ENCODE results near the gene NDUFAF5. TPM values are rescaled to one million over a fixed set of nuclear protein-coding genes. Genes with fewer than 3 reads are reported as not detected.

Gene NDUFAF5
- total RNA-seq, 1 experiment from 2014 or later = 31.8 TPM

DNA sequence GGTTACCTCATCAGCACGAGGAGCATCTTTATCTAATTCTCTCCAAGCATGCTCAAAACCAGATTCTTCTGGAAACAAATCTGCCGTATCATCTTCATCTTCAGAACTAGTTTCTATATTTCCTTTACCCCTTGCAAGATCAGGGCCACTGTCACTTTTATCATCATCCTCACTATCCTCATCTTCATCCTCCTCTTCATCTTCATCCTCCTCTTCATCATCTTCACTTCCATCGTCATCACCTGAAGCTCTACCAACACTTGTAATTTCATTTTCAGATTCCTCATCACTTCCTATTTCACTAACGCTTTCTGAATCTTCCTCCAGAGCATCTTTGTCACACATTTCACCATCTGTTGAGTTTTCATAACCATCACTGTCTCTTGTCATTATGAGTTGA, 9.0 kb upstream of the NDUFAF5 start (continued):
- TF ChIP-seq, protein P1, sequence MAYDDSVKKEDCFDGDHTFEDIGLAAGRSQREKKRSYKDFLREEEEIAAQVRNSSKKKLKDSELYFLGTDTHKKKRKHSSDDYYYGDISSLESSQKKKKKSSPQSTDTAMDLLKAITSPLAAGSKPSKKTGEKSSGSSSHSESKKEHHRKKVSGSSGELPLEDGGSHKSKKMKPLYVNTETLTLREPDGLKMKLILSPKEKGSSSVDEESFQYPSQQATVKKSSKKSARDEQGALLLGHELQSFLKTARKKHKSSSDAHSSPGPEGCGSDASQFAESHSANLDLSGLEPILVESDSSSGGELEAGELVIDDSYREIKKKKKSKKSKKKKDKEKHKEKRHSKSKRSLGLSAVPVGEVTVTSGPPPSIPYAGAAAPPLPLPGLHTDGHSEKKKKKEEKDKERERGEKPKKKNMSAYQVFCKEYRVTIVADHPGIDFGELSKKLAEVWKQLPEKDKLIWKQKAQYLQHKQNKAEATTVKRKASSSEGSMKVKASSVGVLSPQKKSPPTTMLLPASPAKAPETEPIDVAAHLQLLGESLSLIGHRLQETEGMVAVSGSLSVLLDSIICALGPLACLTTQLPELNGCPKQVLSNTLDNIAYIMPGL (CRISPR knock-in tag; IDR thresholded peaks at IDR 0.05) = no peak

DNA sequence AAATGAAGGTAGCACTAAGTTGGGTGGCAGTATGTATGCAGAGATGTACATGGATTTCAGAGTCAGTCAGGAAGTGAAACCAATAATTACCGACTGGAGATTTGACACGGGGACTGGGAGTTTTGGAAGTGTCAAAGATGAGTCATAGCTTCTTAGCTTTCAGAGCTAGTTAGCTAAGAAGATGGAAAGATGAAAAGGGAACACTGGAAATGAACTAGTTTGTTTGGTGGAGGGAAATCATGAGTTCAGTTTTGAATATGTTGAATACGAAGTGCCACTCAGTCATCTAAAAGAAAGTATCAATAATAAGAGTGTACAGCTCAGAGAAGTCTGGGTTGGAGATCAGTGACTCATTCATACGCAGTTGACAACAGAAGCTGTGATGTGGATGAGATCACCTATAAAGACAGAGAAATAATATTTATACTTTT, 7.6 kb upstream of the NDUFAF5 start:
- ATAC-seq (no peak), DNase-seq (ENCODE audit: low spot score) (no peak)
- CTCF ChIA-PET = no interaction called here

DNA sequence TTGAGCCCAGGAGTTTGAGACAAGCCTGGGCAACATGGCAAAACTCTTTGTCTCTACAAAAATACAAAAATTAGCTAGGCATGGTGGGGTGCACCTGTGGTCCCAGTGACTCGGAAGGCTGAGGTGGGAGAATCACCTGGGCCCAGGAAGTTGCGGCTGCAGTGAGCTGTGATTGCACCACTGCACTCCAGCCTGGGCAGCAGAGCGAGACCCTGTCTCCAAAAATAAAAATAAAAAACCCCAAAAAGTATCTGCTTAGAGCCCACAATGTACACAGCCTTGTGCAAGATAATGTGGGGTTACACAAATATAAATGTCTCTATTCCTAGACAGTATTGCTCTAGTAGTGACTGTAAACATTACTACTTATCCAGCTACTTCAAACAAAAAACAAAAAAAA, 6.0 kb upstream of the NDUFAF5 start:
- TF ChIP-seq, protein P2, sequence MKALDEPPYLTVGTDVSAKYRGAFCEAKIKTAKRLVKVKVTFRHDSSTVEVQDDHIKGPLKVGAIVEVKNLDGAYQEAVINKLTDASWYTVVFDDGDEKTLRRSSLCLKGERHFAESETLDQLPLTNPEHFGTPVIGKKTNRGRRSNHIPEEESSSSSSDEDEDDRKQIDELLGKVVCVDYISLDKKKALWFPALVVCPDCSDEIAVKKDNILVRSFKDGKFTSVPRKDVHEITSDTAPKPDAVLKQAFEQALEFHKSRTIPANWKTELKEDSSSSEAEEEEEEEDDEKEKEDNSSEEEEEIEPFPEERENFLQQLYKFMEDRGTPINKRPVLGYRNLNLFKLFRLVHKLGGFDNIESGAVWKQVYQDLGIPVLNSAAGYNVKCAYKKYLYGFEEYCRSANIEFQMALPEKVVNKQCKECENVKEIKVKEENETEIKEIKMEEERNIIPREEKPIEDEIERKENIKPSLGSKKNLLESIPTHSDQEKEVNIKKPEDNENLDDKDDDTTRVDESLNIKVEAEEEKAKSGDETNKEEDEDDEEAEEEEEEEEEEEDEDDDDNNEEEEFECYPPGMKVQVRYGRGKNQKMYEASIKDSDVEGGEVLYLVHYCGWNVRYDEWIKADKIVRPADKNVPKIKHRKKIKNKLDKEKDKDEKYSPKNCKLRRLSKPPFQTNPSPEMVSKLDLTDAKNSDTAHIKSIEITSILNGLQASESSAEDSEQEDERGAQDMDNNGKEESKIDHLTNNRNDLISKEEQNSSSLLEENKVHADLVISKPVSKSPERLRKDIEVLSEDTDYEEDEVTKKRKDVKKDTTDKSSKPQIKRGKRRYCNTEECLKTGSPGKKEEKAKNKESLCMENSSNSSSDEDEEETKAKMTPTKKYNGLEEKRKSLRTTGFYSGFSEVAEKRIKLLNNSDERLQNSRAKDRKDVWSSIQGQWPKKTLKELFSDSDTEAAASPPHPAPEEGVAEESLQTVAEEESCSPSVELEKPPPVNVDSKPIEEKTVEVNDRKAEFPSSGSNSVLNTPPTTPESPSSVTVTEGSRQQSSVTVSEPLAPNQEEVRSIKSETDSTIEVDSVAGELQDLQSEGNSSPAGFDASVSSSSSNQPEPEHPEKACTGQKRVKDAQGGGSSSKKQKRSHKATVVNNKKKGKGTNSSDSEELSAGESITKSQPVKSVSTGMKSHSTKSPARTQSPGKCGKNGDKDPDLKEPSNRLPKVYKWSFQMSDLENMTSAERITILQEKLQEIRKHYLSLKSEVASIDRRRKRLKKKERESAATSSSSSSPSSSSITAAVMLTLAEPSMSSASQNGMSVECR (CRISPR knock-in tag; IDR thresholded peaks at IDR 0.05; ENCODE audit: borderline replicate concordance) = no peak
- TF ChIP-seq SOX15 (CRISPR knock-in tag; IDR thresholded peaks at IDR 0.05) (no peak), ZNF317 (CRISPR knock-in tag; IDR thresholded peaks at IDR 0.05; ENCODE audit: borderline replicate concordance, low read depth) (no peak), ZNF219 (CRISPR knock-in tag; IDR thresholded peaks at IDR 0.05; ENCODE audit: borderline replicate concordance) (no peak)
- TF ChIP-seq, protein P3, sequence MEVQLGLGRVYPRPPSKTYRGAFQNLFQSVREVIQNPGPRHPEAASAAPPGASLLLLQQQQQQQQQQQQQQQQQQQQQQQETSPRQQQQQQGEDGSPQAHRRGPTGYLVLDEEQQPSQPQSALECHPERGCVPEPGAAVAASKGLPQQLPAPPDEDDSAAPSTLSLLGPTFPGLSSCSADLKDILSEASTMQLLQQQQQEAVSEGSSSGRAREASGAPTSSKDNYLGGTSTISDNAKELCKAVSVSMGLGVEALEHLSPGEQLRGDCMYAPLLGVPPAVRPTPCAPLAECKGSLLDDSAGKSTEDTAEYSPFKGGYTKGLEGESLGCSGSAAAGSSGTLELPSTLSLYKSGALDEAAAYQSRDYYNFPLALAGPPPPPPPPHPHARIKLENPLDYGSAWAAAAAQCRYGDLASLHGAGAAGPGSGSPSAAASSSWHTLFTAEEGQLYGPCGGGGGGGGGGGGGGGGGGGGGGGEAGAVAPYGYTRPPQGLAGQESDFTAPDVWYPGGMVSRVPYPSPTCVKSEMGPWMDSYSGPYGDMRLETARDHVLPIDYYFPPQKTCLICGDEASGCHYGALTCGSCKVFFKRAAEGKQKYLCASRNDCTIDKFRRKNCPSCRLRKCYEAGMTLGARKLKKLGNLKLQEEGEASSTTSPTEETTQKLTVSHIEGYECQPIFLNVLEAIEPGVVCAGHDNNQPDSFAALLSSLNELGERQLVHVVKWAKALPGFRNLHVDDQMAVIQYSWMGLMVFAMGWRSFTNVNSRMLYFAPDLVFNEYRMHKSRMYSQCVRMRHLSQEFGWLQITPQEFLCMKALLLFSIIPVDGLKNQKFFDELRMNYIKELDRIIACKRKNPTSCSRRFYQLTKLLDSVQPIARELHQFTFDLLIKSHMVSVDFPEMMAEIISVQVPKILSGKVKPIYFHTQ (CRISPR knock-in tag; IDR thresholded peaks at IDR 0.05) = no peak
- TF ChIP-seq, protein P4, sequence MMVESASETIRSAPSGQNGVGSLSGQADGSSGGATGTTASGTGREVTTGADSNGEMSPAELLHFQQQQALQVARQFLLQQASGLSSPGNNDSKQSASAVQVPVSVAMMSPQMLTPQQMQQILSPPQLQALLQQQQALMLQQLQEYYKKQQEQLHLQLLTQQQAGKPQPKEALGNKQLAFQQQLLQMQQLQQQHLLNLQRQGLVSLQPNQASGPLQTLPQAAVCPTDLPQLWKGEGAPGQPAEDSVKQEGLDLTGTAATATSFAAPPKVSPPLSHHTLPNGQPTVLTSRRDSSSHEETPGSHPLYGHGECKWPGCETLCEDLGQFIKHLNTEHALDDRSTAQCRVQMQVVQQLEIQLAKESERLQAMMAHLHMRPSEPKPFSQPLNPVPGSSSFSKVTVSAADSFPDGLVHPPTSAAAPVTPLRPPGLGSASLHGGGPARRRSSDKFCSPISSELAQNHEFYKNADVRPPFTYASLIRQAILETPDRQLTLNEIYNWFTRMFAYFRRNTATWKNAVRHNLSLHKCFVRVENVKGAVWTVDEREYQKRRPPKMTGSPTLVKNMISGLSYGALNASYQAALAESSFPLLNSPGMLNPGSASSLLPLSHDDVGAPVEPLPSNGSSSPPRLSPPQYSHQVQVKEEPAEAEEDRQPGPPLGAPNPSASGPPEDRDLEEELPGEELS (CRISPR knock-in tag; IDR thresholded peaks at IDR 0.05) = no peak
- TF ChIP-seq, protein P5, sequence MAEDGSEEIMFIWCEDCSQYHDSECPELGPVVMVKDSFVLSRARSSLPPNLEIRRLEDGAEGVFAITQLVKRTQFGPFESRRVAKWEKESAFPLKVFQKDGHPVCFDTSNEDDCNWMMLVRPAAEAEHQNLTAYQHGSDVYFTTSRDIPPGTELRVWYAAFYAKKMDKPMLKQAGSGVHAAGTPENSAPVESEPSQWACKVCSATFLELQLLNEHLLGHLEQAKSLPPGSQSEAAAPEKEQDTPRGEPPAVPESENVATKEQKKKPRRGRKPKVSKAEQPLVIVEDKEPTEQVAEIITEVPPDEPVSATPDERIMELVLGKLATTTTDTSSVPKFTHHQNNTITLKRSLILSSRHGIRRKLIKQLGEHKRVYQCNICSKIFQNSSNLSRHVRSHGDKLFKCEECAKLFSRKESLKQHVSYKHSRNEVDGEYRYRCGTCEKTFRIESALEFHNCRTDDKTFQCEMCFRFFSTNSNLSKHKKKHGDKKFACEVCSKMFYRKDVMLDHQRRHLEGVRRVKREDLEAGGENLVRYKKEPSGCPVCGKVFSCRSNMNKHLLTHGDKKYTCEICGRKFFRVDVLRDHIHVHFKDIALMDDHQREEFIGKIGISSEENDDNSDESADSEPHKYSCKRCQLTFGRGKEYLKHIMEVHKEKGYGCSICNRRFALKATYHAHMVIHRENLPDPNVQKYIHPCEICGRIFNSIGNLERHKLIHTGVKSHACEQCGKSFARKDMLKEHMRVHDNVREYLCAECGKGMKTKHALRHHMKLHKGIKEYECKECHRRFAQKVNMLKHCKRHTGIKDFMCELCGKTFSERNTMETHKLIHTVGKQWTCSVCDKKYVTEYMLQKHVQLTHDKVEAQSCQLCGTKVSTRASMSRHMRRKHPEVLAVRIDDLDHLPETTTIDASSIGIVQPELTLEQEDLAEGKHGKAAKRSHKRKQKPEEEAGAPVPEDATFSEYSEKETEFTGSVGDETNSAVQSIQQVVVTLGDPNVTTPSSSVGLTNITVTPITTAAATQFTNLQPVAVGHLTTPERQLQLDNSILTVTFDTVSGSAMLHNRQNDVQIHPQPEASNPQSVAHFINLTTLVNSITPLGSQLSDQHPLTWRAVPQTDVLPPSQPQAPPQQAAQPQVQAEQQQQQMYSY (CRISPR knock-in tag; IDR thresholded peaks at IDR 0.05) = no peak
- TF ChIP-seq, protein P6, sequence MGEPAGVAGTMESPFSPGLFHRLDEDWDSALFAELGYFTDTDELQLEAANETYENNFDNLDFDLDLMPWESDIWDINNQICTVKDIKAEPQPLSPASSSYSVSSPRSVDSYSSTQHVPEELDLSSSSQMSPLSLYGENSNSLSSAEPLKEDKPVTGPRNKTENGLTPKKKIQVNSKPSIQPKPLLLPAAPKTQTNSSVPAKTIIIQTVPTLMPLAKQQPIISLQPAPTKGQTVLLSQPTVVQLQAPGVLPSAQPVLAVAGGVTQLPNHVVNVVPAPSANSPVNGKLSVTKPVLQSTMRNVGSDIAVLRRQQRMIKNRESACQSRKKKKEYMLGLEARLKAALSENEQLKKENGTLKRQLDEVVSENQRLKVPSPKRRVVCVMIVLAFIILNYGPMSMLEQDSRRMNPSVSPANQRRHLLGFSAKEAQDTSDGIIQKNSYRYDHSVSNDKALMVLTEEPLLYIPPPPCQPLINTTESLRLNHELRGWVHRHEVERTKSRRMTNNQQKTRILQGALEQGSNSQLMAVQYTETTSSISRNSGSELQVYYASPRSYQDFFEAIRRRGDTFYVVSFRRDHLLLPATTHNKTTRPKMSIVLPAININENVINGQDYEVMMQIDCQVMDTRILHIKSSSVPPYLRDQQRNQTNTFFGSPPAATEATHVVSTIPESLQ (CRISPR knock-in tag; IDR thresholded peaks at IDR 0.05) = no peak
- Mint-ChIP-seq H3K9me3 (no peaks in the 10 kb centered on the region), H3K4me3 (no peak overlapping the region), H3K4me1 (0 out of 2 replicates have a peak, but pooled peaks cover 3% of the 10 kb centered on the region), H3K27me3 (ENCODE audit: low read depth) (no peaks in the 10 kb centered on the region), H3K27ac (no peak overlapping the region), H3K36me3 (peaks cover 62% of the 10 kb centered on the region)
- DNase-seq (ENCODE audit: low spot score) (no peak), ATAC-seq (no peak)
- ChIA-PET POLR2A (no interaction called here), CTCF (no interaction called here)

More for the DNA sequence above, 7.6 kb upstream of the NDUFAF5 start:
- no peak for TF ChIP-seq ETV6 (CRISPR knock-in tag; IDR thresholded peaks at IDR 0.05)
- no peak for TF ChIP-seq CREM (CRISPR knock-in tag; IDR thresholded peaks at IDR 0.05)
- TF ChIP-seq, protein P7, sequence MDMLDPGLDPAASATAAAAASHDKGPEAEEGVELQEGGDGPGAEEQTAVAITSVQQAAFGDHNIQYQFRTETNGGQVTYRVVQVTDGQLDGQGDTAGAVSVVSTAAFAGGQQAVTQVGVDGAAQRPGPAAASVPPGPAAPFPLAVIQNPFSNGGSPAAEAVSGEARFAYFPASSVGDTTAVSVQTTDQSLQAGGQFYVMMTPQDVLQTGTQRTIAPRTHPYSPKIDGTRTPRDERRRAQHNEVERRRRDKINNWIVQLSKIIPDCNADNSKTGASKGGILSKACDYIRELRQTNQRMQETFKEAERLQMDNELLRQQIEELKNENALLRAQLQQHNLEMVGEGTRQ (CRISPR knock-in tag; IDR thresholded peaks at IDR 0.05) = no peak
- TF ChIP-seq, protein P8, sequence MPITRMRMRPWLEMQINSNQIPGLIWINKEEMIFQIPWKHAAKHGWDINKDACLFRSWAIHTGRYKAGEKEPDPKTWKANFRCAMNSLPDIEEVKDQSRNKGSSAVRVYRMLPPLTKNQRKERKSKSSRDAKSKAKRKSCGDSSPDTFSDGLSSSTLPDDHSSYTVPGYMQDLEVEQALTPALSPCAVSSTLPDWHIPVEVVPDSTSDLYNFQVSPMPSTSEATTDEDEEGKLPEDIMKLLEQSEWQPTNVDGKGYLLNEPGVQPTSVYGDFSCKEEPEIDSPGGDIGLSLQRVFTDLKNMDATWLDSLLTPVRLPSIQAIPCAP (CRISPR knock-in tag; IDR thresholded peaks at IDR 0.05) = no peak
- H3K27ac Mint-ChIP-seq = no peak overlapping the region
- no peaks in the 10 kb centered on the region for H3K4me1 Mint-ChIP-seq
- H3K9me3 Mint-ChIP-seq = no peaks in the 10 kb centered on the region
- H3K36me3 Mint-ChIP-seq = peaks cover 66% of the 10 kb centered on the region
- POLR2A ChIA-PET = no interaction called here
- H3K27me3 Mint-ChIP-seq (ENCODE audit: low read depth) = no peaks in the 10 kb centered on the region
- no peak overlapping the region for H3K4me3 Mint-ChIP-seq
